PC-9 (cell line): Measurements from ENCODE around the gene KCNN1. TPM values are rescaled to one million over a fixed set of nuclear protein-coding genes. Genes with fewer than 3 reads are reported as not detected.

Experiments
- BruUV-seq: library from RNA; stranded (reverse); fragments of 400-500 nt; replicated peaks from 2 replicates; lab custom pipeline; 2021; lab: Mats Ljungman, UMichigan
- CTCF ChIA-PET: fragments of 300-600 bp; sonication (Branson Sonifier 250); formaldehyde crosslinking; loops from one replicate; lab custom pipeline; 2022; ENCODE audit warnings: antibody characterized with exemption; lab: Charles Lee
- POLR2A ChIA-PET: fragments of 300-600 bp; sonication (Branson Sonifier 250); formaldehyde crosslinking; loops from one replicate; lab custom pipeline; 2022; ENCODE audit warnings: antibody characterized with exemption; ENCODE audit not compliant: unreplicated experiment; lab: Charles Lee
- DNase-seq, 2 experiments: peaks; one replicate each; pipeline versions ENCODE4 v3.0.0 to v3.0.0-alpha.2; 2015 to 2022; ENCODE audit warnings: mixed read lengths in 1 of 2
- H2AFZ ChIP-seq: fragments of 200-600 bp; sonication (generic); 2 replicates; pipeline ENCODE4 v1.8.1; 2017; ENCODE audit warnings: antibody characterized with exemption
- H3F3A ChIP-seq: fragments of 200-600 bp; sonication (generic); 2 replicates; pipeline ENCODE4 v1.8.1; 2017; ENCODE audit warnings: antibody characterized with exemption, mild to moderate bottlenecking, low read depth; ENCODE audit not compliant: insufficient read depth
- H3K27ac ChIP-seq: fragments of 200-600 bp; sonication (generic); 2 replicates; pipeline ENCODE4 v1.6.1; 2016; ENCODE audit warnings: mixed run types
- H3K27me3 ChIP-seq: fragments of 200-600 bp; sonication (generic); 2 replicates; pipeline ENCODE4 v1.6.1; 2016; ENCODE audit warnings: low read depth, mixed run types; ENCODE audit not compliant: insufficient read depth
- H3K36me3 ChIP-seq: fragments of 200-600 bp; sonication (generic); 2 replicates; pipeline ENCODE4 v1.6.1; 2016; ENCODE audit warnings: low read depth, mixed run types
- H3K4me1 ChIP-seq: fragments of 200-600 bp; sonication (generic); replicated peaks from 2 replicates; pipeline ENCODE4 v1.6.1; 2016; ENCODE audit warnings: mixed run types; ENCODE audit not compliant: insufficient read depth
- H3K4me2 ChIP-seq: fragments of 200-600 bp; sonication (generic); 2 replicates; pipeline ENCODE4 v1.6.1; 2017; ENCODE audit warnings: mixed run types
- H3K4me3 ChIP-seq: fragments of 200-600 bp; sonication (generic); 2 replicates; pipeline ENCODE4 v1.6.1; 2016; ENCODE audit warnings: mixed run types
- H3K79me2 ChIP-seq: fragments of 200-600 bp; sonication (generic); 2 replicates; pipeline ENCODE4 v1.6.1; 2017; ENCODE audit warnings: low read depth, mixed run types
- H3K9me2 ChIP-seq: fragments of 200-600 bp; sonication (generic); 2 replicates; pipeline ENCODE4 v1.8.1; 2017; ENCODE audit warnings: mild to moderate bottlenecking; ENCODE audit not compliant: insufficient read depth
- H3K9me3 ChIP-seq: fragments of 200-600 bp; sonication (generic); 2 replicates; pipeline ENCODE4 v1.8.1; 2016; ENCODE audit warnings: low read depth; ENCODE audit not compliant: insufficient read depth
- H4K20me1 ChIP-seq: fragments of 200-600 bp; sonication (generic); 2 replicates; pipeline ENCODE4 v1.8.1; 2017; ENCODE audit not compliant: insufficient read depth
- CTCF ChIP-seq: fragments of 200-600 bp; sonication (generic); conservative IDR thresholded peaks from 2 replicates; pipeline ENCODE4 v1.6.1; 2017; ENCODE audit warnings: mixed run types, antibody characterized with exemption, mild to moderate bottlenecking, moderate library complexity
- EZH2 ChIP-seq: fragments of 200-600 bp; sonication (generic); IDR thresholded peaks from 2 replicates; pipeline ENCODE4 v1.8.0; 2017; ENCODE audit warnings: antibody characterized with exemption, low read depth
- intact Hi-C: fragments of 100-400 bp; cut with micrococcal nuclease; formaldehyde crosslinking; loops from one replicate; pipeline ENCODE4 v1.10.0; 2022; ENCODE audit not compliant: unreplicated experiment
- total RNA-seq: library from RNA; stranded (reverse); gene quantifications from 2 replicates; pipeline ENCODE4 v1.2.3, GENCODE V29; 2021

Gene KCNN1
- total RNA-seq, 1 experiment from 2014 or later, result 0.09 TPM

DNA sequence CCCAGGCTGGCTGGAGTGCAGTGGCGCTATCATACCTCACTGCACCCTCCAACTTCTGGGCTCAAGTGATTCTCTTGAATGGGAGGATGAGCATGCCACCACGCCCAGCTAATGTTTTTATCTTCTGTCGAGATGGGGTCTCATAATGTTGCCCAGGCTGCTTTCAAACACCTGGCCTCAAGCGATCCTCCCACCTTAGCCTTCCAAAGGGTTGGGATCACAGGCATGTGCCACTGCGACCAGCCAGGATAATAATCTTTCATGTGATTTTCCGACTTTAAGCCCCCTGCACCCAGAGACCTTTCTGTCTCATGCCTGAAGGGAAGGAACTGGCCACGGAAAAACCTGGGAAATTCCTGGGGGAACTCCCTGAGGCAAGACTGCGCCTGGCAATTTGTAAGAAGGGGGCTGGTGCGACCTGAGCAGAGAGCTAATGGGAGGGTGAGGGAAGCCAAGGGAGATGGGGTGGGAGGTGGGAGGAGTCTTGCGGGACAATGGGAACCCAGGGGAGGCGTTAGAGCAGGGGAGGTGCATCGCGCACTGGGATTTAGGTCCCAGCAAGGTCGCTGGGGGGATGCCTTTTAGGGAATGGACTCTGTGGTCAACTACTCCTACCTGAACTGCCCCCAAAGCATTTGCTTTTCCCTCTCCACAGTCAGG lies 35.2 kb upstream of the KCNN1 start:
- ChIA-PET CTCF (interaction anchor here (0.5 to 2.5 kb wide), 6 partner anchors 61 to 128 kb away, joined by 3 to 67 read pairs (median 4); partner anchors contain the start of genes RPL18A and SLC5A5), POLR2A (interaction anchor here (0.6 to 2.3 kb wide), 4 partner anchors 67 to 350 kb away, joined by 3 to 35 read pairs (median 12); partner anchors contain the start of genes JUND and RPL18A)
- Histone ChIP-seq H3K9me2 (no peaks in the 10 kb centered on the region), H3K4me1 (peaks cover 12% of the 10 kb centered on the region), H2AFZ (no peak overlapping the region), H3K9me3 (no peaks in the 10 kb centered on the region), H3K27ac (no peak overlapping the region), H3K4me2 (peak overlapping the region; percentile 89), H3K4me3 (no peak overlapping the region), H3F3A (peaks cover 17% of the 10 kb centered on the region), H3K36me3 (peaks cover 4% of the 10 kb centered on the region; the same call in 1 of the 2 replicates), H3K79me2 (peaks cover 26% of the 10 kb centered on the region), H3K27me3 (no peaks in the 10 kb centered on the region), H4K20me1 (no peaks in the 10 kb centered on the region)
- TF ChIP-seq CTCF, result no peak
- no peak for TF ChIP-seq EZH2
- intact Hi-C loops, result loop anchor here (1.0 to 5.0 kb wide), 3 partner anchors 61 to 624 kb away; partner anchors contain the start of genes DDA1, MRPL34 and RPL18A
- no TSS peak for BruUV-seq
- DNase-seq, result no peak

- POLR2A ChIA-PET, result interaction anchor here (0.6 to 2.3 kb wide), 8 partner anchors 62 to 630 kb away, joined by 3 to 35 read pairs (median 4); partner anchors contain the start of genes B3GNT3, JUND and RPL18A
These were observed 34.2 kb upstream of the KCNN1 start, which contains the start of gene CCDC124 for GRCh38 chr19:17932485-17933338. Gene CCDC124 (plus strand): TSS chr19:17933015. CDS start chr19:17936421, 3,406 bp downstream.

More at GRCh38 chr19:17932485-17933338, 34.2 kb upstream of the KCNN1 start, which contains the start of gene CCDC124:
- peak; percentile 85 to 94 for DNase-seq
- H3K4me3 ChIP-seq, result peak within 1 kb of the TSS; percentile 87
- H3K9me3 ChIP-seq, result no peaks in the 10 kb centered on the region
- TF ChIP-seq CTCF (peak; percentile 95), EZH2 (no peak)
- no peaks in the 10 kb centered on the region for H4K20me1 ChIP-seq
- peaks cover 12% of the 10 kb centered on the region for H3K4me1 ChIP-seq
- no peaks in the 10 kb centered on the region for H3K27me3 ChIP-seq
- intact Hi-C loops, result loop anchor here (1.0 to 5.0 kb wide), 3 partner anchors 62 to 625 kb away; partner anchors contain the start of genes DDA1, MRPL34 and RPL18A
- peaks cover 17% of the 10 kb centered on the region for H3F3A ChIP-seq
- peak within 1 kb of the TSS; percentile 89 for H3K4me2 ChIP-seq
- H3K36me3 ChIP-seq, result peaks cover 4% of the 10 kb centered on the region; the same call in 1 of the 2 replicates
- TSS peak; percentile 95 for BruUV-seq
- peak within 1 kb of the TSS; percentile 86 for H3K27ac ChIP-seq
- H3K9me2 ChIP-seq, result no peaks in the 10 kb centered on the region
- CTCF ChIA-PET, result interaction anchor here (0.5 to 2.5 kb wide), 8 partner anchors 15 to 340 kb away, joined by 3 to 67 read pairs (median 4); partner anchors contain the start of genes RPL18A and SLC5A5
- peak within 1 kb of the TSS; percentile 86 for H2AFZ ChIP-seq
- peaks cover 26% of the 10 kb centered on the region for H3K79me2 ChIP-seq
